PC-3 (cell line): ENCODE measurements around the gene CARMIL1.

ENCODE experiments used
- EZH2 ChIP-seq: fragments of 300-600 bp; sonication (generic); IDR thresholded peaks from one replicate; pipeline ENCODE4 v1.6.1; 2017; ENCODE audit warnings: antibody characterized with exemption, mild to moderate bottlenecking, low read length; ENCODE audit not compliant: unreplicated experiment
- TF ChIP-seq, protein P1 (sequence below): fragments of 300-600 bp; sonication (generic); conservative IDR thresholded peaks from 2 replicates; pipeline ENCODE4 v1.5.1; 2017; ENCODE audit warnings: antibody characterized with exemption, low read depth, mild to moderate bottlenecking, low read length

DNA sequence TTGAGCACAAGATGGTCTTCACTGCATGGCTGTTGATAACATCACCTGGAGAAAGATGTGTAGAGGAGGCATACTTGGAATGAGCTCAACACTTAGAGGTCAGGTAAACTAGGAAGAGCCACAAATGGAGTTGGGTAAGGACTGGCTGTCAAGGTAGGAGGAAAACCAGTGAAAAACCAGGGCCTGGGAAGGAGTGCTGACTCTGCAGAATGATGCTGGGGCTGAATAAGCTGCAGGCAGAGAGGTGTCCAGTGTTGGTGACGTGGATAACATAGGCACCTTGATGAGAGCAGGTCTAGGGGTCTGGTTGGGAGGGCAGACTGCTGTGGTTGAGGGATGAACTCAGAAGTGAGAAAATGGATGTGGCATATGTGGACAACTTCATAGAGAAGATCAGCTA lies 160.2 kb downstream of the CARMIL1 start:
- TF ChIP-seq, protein P1, sequence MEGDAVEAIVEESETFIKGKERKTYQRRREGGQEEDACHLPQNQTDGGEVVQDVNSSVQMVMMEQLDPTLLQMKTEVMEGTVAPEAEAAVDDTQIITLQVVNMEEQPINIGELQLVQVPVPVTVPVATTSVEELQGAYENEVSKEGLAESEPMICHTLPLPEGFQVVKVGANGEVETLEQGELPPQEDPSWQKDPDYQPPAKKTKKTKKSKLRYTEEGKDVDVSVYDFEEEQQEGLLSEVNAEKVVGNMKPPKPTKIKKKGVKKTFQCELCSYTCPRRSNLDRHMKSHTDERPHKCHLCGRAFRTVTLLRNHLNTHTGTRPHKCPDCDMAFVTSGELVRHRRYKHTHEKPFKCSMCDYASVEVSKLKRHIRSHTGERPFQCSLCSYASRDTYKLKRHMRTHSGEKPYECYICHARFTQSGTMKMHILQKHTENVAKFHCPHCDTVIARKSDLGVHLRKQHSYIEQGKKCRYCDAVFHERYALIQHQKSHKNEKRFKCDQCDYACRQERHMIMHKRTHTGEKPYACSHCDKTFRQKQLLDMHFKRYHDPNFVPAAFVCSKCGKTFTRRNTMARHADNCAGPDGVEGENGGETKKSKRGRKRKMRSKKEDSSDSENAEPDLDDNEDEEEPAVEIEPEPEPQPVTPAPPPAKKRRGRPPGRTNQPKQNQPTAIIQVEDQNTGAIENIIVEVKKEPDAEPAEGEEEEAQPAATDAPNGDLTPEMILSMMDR, result no peak
- no peak for TF ChIP-seq EZH2
